Measurements from ENCODE around the gene COL27A1.

DNA sequence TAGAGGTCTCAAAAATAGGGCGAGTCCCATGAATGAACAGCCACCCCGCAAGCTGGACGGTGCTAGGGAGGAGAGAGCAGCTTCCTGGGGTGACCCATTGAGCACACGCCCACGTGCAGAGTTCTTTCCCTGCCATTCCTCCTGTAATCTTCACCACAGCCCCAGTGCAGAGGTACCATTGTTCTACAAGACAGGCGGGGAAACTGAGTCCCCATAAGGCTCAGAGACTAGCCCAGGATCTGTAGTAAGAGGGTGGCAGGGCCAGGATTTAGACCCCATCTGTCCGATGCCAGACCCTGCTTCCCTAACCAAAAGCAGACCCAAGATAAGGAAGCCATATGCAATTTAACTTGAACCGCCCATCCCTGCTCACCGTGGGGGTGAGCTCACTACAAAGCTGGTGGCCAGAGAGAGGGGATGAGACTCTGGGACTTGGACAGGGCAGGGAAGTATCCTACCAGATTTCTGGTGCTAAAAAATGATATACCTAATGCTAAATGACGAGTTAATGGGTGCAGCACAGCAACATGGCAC lies 130.9 kb downstream of the COL27A1 start:
- TF ChIP-seq, protein P1, sequence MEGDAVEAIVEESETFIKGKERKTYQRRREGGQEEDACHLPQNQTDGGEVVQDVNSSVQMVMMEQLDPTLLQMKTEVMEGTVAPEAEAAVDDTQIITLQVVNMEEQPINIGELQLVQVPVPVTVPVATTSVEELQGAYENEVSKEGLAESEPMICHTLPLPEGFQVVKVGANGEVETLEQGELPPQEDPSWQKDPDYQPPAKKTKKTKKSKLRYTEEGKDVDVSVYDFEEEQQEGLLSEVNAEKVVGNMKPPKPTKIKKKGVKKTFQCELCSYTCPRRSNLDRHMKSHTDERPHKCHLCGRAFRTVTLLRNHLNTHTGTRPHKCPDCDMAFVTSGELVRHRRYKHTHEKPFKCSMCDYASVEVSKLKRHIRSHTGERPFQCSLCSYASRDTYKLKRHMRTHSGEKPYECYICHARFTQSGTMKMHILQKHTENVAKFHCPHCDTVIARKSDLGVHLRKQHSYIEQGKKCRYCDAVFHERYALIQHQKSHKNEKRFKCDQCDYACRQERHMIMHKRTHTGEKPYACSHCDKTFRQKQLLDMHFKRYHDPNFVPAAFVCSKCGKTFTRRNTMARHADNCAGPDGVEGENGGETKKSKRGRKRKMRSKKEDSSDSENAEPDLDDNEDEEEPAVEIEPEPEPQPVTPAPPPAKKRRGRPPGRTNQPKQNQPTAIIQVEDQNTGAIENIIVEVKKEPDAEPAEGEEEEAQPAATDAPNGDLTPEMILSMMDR (IDR thresholded peaks at IDR 0.05), result no peak
- TF ChIP-seq POLR2AphosphoS5 (IDR thresholded peaks at IDR 0.05), result no peak
